Activated naive CD8-positive, alpha-beta T cell treated with anti-CD3 and anti-CD28 coated beads, Interleukin-2, amount 50 U/mL, for 16 hours (primary cell): ENCODE measurements around the gene ZDHHC11B.
"Not testable (repeated sequence)": the region's sequence is repeated elsewhere in the genome, so short reads cannot be mapped to it uniquely, and the experiment has no call there.

ENCODE experiments used
- DNase-seq: peaks from one replicate; pipeline ENCODE4 v3.0.0-alpha.2; 2020; ENCODE audit warnings: low read depth, low spot score

Gene ZDHHC11B, protein sequence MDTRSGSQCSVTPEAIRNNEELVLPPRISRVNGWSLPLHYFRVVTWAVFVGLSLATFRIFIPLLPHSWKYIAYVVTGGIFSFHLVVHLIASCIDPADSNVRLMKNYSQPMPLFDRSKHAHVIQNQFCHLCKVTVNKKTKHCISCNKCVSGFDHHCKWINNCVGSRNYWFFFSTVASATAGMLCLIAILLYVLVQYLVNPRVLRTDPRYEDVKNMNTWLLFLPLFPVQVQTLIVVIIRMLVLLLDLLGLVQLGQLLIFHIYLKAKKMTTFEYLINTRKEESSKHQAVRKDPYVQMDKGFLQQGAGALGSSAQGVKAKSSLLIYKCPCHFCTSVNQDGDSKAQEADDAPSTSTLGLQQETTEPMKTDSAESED

DNA sequence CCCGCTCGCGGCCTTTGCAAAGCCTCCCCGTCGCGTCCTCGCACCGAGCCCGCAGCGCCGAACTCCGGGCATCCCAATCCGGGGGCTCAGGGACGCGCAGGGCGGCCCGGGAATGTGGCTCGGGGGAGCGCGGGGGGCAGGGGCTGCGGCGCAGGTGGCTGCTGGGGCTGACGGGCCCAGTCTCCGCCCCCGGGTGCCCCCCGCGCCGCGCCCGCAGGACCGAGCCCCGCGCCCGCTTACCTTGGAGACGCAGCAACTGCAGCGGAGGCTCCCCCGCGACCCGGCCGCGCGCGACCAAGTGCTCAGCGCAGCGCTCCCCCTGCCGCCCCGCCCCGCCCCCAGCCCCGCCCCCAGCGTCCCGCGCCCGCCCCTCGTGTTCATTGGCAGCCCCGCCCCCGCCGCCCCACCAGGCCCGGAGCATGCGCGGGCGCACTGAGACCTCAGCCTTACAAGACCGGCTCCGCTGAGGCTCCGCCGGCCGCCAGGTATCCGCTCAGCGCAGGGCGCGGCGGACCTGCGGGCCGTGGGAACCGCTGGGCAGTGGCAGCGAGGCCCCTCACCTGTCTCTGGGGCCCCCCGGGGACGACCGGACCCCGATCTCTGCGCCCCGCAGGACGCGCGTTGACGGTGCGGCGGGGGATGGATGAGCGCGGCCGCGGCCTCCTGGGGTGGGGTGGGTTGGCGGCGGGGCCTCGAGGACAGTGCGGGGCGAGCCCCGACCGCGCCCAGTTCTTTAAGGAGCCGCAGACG, at the start of gene ZDHHC11B:
Gene ZDHHC11B, minus strand, starts transcription at position 302 of the 750 bp plus-strand sequence. CDS start 17,810 bp downstream, outside the sequence.
- peak; percentile 94 for DNase-seq

DNA sequence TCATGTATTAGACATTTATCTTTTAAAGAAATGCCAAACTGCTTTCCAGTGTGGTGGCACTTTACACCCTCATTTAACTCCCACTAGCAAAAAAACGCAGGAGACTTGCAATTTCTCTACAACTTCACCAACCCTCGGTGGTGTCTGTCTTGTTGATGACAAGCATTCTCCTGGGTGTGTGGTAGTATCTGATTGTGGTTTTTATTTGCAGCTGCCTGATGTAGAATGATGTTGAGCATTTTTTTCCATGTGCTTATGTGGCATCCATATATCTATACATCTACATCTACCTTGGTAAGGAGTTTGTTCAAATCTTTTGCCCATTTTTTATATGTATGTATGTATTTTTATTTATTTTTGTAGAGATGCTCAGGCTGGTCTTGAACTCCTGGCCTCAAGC, 49.5 kb upstream of the ZDHHC11B start:
- not testable (repeated sequence) for DNase-seq

DNA sequence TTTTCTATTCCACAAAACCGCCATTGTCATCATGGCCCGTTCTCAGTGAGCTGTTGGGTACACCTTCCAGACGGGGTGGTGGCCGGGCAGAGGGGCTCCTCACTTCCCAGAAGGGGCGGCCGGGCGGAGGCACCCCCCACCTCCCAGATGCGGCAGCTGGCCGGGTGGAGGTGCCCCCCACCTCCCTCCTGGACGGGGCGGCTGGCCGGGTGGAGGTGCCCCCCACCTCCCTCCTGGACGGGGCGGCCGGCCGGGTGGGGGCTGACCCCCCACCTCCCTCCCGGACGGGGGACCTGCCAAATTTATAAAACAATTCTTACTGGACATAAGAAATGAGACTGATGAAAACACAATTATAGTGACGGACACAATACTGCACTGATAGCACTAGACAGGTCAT, 43.7 kb upstream of the ZDHHC11B start:
- DNase-seq = not testable (repeated sequence)

DNA sequence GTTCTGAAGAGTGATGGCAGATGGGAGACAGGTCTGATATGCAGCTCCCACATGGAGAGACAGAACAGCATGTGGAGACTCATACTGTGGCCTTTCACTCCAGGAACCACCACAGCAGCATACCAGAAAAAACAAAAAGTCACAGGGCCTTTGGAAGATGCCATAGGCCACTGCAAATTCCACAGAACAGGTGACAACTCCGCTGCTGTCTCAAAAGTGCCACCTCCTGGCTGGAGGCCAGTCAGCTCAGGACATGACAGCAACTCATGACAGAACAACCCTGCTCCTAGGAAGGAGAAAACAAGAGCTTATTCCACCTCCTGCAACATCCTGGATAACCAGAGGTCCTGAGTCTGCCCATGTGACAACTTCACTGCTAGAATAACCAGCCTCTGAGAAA, 41.0 kb upstream of the ZDHHC11B start:
- DNase-seq = not testable (repeated sequence)

DNA sequence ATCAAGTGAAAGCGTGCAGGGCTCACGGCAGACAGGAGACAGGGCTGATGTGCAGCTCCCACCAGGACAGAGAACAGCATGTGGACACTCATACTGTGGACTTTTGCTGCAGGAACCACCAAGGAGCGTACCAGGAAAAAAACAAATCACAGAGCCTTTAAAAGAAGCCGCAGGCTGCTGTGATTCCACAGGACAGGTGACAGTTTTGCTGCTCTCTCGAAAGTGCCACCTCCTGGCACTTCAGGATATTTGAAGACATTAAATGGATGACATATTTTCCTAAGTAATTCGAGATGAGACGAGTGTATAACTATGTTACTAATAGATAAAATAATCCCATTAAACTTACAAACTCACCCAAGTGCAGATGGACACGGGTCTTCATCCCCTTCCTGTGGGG, 37.0 kb upstream of the ZDHHC11B start:
- no peak for DNase-seq

DNA sequence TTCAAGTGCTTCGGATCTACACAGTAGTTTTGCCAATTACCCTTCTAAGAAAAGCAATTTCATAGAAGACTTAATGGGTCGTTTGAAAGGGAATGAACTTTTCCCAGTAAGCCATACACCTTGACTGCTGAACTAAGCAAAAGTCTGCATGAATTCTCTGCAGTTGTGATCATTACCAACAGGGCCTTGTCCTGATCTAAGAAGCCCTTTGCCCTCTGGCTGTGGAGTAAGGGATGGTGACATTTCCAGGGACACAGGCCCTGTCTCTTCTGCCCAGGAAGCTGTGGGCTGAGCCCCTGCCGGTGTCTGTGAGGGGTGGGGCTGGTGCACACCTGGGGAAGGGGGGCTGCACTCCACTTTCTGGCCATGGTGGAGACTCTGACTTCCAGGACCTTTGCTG, 35.7 kb upstream of the ZDHHC11B start:
- DNase-seq = no peak

DNA sequence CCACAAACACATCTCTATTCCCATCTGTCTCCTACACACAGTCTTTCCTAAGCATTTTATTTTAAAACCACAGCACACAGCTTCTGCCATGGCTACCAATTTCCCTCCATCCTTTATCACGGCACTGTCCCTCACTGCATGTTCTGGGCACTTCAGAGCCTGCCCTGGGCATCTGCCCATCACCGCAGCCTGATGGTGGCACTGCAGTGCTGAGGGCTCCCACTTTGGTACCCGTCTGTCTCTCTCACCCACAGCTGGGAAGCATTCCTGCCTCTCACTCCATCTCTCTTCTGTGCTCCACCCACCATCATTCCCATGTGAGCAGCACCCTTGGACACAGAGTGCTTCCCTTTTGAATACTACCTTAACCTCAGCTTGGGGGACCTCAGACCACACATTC, 34.5 kb upstream of the ZDHHC11B start:
- no peak for DNase-seq

DNA sequence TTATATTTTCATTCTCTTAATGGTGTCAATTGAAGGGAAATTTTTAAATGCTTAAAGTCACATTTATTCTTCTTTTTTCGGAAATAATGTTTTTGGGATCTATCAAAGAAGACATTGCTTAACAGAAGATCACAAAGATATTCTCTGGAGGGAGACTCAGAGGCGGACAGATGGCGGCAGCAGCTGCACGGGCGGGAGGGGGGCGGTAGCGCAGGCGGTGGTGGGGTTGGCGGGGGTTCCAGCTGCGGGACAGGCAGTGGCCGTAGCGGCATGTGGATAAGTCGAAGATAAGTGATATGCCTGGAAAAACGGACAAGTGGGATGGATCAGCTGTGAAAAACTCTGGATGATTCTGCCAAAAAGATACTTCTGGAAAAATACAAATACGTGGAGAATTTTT, 31.6 kb upstream of the ZDHHC11B start:
- DNase-seq = no peak

DNA sequence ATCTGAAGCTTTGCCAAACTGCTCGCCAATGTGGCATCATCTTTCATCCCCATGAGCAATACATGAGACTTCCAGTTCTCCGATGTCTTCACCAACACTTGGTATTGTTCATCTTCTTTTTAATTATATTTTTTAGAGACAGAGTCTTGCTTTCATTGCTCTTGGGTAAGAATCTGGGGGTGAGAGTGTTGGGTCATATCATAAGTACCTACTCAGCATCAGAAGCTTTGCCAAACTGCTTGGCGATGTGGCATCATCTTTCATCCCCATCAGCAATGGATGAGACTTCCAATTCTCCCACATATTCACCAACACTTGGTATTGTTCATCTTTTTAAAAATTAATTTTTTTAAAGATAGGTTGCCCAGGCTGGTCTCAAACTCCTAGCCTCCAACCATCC, 30.9 kb upstream of the ZDHHC11B start:
- no peak for DNase-seq

DNA sequence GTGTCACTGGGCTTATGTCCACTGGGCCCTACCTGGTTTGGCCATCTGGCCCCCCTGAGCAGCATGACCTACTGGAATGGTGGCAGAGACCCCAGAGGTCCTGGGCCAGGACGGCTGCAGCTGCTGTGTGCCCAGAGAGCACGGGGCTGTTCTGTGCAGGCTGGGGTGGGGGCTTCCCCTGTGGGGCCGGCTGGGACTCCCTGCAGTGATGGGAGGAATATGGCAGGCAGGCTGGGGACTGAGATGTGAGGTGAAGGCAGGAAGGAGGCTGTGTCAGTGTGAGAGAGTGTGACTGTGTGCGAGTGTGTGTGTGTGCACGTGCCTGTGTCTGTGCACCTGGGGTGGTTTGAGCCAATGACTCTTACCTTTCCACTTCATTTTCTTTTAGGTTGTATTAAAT, 29.0 kb upstream of the ZDHHC11B start:
- not testable (repeated sequence) for DNase-seq

DNA sequence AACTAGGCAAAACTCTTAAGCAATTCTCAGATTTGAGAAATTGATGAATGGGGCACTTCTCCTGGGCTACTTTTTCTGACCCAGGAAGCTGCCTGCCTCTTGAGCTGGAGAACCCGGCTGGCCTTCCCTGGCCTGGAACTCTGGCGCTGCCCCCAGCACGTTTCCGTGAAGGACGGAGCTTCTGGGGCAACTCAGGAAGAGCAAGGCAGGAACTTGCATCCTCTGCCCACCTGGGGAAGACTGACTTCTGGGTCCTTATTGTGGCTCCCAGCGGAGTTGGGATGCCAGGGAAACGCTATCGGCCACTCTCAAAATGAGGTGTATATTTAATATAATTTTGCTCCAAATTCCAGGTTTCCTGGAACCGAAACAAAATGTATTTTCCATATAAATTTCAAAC, 26.9 kb upstream of the ZDHHC11B start:
- not testable (repeated sequence) for DNase-seq

DNA sequence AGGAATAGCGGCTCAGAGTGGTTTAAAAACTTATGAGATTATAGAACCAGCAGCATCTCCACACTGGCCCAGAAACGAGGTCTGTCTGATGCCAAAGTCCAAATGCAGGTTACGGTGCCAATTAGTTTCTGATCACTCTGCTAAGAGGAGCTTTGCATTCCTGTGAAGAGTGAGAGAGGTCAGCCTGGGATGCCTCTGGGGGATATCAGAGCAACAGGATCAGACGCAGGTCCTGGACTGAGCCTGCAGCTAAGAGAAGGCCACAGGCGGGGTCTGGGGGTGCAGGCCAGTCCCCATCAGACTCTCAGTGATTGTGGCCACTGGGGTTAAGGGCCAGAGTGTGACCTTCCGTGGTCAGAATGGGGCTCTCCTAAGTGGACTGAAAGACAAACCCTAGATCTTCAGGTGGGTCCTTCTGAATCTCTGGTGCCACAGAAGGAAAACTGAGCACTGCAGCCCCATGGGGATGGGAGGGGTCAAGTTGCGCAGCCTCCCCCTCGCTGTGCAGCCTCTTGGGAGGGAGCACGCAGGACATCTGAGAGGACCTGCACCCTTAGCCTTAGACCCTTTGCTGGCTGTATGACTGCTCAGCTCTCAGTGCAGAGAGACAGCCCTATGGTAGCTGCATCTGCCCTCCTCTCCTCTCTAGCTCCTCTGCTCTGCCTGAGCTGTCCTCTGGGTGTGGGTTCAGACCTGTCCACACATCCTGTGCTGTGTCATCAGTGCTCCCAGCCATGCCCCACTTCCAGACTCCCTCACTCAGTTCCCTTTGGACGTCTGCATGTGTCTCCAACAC, 23.4 kb upstream of the ZDHHC11B start:
- DNase-seq = not testable (repeated sequence)

DNA sequence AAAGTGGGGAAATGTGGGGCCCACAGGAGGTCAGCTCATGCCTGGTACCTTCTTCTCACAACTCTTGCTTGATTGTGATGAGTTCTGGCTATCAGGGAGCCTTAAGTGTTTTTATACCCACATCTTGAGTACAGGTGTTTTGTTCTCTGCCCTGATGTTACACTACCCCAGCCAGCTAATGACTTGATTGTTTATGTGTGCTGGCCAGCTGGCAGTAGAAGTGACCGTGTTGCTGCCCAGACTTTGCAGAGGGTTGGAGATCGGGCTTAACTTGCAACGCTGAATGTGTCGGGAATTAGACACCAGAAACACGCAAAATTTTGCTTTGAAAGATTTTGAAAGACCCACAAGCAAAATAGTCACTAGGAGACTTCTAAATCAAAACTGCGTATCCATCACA, 16.9 kb upstream of the ZDHHC11B start:
- no peak for DNase-seq

DNA sequence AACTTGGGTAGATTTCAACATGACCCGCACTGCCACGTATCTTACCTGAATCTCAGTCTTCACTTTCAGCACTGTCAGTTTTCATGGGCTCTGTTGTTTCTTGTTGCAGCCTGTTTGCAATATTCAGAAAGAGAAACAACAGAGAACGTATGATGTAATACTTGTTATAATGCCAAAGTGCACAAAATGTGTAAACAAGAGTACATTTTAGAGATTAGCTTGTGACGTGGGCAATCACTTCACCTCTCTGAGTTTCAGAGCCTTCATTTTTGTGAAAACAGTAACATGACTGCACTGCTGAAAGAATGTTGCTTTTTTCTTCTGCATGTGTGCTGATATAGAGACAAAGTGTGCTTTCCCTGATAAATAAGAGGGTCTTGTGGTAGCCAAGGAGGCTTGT, 16.5 kb upstream of the ZDHHC11B start:
- DNase-seq = not testable (repeated sequence)

DNA sequence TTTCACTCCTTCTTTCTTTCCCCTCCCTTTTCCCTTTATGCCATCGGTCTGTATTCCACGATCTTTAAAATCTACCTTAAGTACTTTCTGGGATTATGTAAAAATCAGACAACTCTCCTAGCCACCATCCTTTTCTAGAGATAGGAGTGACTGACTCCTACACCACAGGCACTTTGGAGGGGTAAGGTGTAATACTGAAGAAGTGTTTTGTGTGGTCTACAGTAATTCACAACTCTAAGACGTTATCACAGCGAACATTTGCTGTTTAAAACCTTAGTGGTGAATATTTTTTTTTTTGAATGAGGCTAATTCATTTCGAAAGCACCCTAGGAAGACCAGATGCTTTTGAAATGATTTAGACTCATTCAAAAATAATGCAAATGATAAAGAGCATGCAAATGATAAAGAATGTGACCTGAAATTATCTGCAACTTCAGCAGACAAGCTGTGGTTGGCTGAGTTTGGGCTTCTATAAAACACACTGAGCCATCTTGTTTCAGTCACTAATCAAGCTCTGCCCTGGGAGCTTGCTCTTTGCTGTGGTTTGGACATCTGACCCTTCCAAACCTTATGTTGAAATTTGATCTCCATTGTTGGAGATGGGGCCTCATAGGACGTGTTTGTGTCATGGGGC, 14.1 kb upstream of the ZDHHC11B start:
- not testable (repeated sequence) for DNase-seq

DNA sequence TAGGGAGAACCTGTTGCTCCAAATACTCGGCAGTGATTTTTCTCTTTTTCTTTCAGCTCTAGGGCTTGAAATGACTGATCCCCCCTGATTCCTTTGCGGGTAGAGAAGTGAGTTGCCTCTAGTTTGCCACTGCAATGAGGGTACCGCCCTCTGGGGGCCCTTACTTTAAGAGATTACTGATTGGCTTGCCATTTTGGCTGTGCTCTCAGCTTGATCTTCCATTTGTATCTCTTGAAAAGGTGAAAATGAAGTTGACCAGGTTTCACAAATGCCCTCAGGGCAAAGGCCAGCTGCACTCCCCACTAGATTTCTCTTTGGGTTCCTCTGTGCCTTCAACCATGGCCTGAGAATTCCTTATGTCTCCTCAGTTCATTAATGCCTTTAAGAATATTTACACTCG, 13.5 kb upstream of the ZDHHC11B start:
- DNase-seq = not testable (repeated sequence)

DNA sequence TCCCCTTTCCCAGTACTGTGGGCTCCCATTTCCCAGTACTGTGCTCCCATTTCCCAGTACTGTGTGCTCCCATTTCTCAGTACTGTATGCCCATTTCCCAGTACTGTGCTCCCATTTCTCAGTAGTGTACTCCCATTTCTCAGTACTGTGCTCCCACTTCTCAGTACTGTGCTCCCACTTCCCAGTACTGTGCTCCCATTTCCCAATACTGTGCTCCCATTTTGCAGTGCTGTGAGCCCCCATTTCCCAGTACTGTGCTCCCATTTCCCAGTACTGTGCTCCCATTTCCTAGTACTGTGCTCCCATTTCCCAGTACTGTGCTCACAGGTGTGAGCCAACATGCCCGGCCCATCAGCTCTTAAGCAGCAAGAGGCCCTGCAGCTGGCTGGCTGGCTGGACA, 11.3 kb upstream of the ZDHHC11B start:
- DNase-seq = not testable (repeated sequence)

DNA sequence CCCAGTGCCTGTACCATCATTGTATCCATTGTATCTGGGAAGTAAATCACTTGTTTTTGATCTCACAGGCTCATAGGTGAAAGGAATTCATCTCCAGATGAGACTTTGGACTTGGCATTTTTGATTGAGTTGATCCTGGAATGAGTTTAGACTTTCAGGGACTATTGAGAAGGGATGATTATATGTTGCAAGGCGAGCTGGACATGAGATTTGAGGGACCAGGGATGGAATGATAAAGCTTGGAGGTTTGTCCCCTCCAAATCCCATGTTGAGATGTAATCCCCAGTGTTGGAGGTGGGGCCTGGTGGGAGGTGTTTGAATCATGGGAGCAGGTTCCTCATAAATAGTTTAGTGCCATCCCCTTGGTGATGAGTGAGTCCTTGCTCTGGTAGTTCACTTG, 10.4 kb upstream of the ZDHHC11B start:
- not testable (repeated sequence) for DNase-seq

DNA sequence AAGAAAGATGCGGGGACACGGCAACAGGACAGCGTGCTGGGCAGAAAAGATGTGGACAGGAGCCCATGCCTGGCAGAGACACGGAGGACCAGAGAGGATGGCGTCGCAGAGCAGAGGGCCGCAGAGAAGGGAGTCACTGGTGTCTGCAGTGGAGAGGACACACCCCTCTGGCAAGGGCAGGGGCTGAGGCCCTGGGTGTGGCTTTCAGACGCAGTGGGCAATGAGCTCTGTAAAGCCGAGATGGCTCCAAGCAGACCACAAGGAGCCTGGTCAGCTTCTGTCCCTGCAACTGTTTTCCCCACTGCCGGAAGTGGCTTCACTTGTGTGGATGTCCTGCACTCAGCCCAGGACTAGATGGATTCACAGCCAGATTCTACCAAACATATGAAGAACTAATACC, 4.2 kb upstream of the ZDHHC11B start:
- DNase-seq = not testable (repeated sequence)

DNA sequence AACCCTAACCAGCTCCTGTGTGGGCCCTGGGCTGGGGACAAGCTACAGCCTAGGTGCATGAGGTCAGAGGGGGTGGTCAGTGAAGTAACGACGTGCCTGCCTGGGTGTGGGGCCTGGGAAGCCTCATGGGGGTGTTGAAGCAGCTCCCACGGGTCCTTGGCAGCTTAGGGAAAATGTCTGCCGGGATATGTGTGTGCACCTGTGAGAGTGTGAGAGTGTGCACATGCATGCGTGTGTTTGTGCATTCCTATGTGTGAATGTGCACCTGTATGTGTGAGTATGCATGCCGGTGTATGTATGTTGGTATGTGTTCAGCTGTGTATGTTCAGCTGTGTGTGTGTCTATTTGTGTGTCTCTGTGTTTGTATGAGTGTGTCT, 3.3 kb upstream of the ZDHHC11B start:
- not testable (repeated sequence) for DNase-seq

DNA sequence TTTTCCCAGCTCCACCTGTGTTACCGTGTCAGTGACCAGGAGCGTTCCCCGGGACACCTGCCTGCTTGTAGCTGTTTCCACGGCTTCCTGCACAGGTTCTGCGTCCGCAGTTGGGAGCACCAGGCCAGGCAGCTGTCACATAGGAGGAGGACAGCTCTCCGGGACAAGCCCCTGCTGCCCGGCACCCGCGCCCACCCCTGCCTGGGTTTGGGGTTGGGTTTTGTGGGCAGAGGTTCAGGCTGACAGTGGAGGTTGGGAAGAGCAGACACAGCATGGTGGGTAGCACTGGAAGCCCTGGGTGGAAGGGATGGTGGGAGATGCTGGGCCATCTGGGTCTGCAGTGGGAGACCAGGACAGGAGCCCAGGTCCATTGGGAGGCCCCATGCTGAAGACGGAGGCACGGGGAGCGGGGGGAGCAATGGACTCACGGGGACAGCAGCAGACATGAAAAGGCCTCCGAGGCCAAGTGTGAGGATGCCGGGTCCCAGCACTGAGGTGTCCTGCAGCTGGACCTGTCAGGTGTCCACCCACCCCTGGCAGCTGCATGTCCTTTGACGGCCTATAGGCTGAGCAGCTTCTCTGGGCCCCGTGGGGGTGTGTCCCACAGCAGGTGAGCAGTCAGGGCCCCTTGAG, 2.8 kb upstream of the ZDHHC11B start:
- not testable (repeated sequence) for DNase-seq
